ENCODE data around the gene CSPG5.

Gene CSPG5

GRCh38 chr3:47583320-47584075, 4.8 kb upstream of the CSPG5 start:
- DNase-seq: no peak

- DNase-seq: no peak
These were observed 3.2 kb upstream of the CSPG5 start for GRCh38 chr3:47581835-47582234.

GRCh38 chr3:47581422-47581821, 2.8 kb upstream of the CSPG5 start:
- DNase-seq: no peak

GRCh38 chr3:47580481-47580880, 1.8 kb upstream of the CSPG5 start:
- no peak for DNase-seq

- no peak for DNase-seq
These were observed 1.2 kb upstream of the CSPG5 start for GRCh38 chr3:47579875-47580274.

GRCh38 chr3:47578119-47578632, 489 bp downstream of the CSPG5 start:
- peak; percentile 9 to 42 (median 20) for DNase-seq

GRCh38 chr3:47577583-47578118, 1.0 kb downstream of the CSPG5 start:
- no peak for DNase-seq

- no peak for DNase-seq
These were observed 5.2 kb downstream of the CSPG5 start for GRCh38 chr3:47573190-47574172.

GRCh38 chr3:47571391-47572175, 7.1 kb downstream of the CSPG5 start:
- no peak for DNase-seq

- DNase-seq: no peak
These were observed 9.8 kb downstream of the CSPG5 start for GRCh38 chr3:47568901-47569300.

- DNase-seq: no peak
These were observed 11.5 kb downstream of the CSPG5 start for GRCh38 chr3:47567149-47567548.

GRCh38 chr3:47566667-47567066, 12.0 kb downstream of the CSPG5 start:
- DNase-seq: no peak

- no peak for DNase-seq
These were observed 12.7 kb downstream of the CSPG5 start for GRCh38 chr3:47565734-47566550.

- no peak for DNase-seq
These were observed 22.3 kb downstream of the CSPG5 start for GRCh38 chr3:47556351-47556750.

GRCh38 chr3:47554335-47554734, 24.3 kb downstream of the CSPG5 start:
- no peak for DNase-seq

GRCh38 chr3:47553407-47553806, 25.3 kb downstream of the CSPG5 start:
- DNase-seq: no peak

GRCh38 chr3:47542471-47543173, 36.0 kb downstream of the CSPG5 start:
- no peak for DNase-seq

- no peak for DNase-seq
These were observed 37.0 kb downstream of the CSPG5 start for GRCh38 chr3:47541583-47542108.

GRCh38 chr3:47540281-47540680, 38.4 kb downstream of the CSPG5 start:
- DNase-seq: no peak

- no peak for DNase-seq
These were observed 41.7 kb downstream of the CSPG5 start for GRCh38 chr3:47536967-47537366.
